Activated naive CD8-positive, alpha-beta T cell treated with anti-CD3 and anti-CD28 coated beads for 36 hours (primary cell): ENCODE data around the gene PYURF. TPM values are rescaled to one million over a fixed set of nuclear protein-coding genes. Genes with fewer than 3 reads are reported as not detected.

ENCODE experiments used
- DNase-seq: peaks from one replicate; pipeline ENCODE4 v3.0.0; 2021
- H3K27ac Mint-ChIP-seq: one replicate; pipeline ENCODE4 v1.8.0; 2022; ENCODE audit warnings: mild to moderate bottlenecking, moderate library complexity, mixed read lengths
- H3K27me3 Mint-ChIP-seq: one replicate; pipeline ENCODE4 v1.8.0; 2022; ENCODE audit warnings: mild to moderate bottlenecking, mixed read lengths
- H3K36me3 Mint-ChIP-seq: one replicate; pipeline ENCODE4 v1.8.0; 2021; ENCODE audit warnings: mild to moderate bottlenecking, mixed read lengths
- H3K4me1 Mint-ChIP-seq: one replicate; pipeline ENCODE4 v1.8.0; 2021; ENCODE audit warnings: mixed read lengths
- H3K4me3 Mint-ChIP-seq: one replicate; pipeline ENCODE4 v1.8.0; 2022; ENCODE audit warnings: mild to moderate bottlenecking, moderate library complexity, mixed read lengths
- H3K9me3 Mint-ChIP-seq: one replicate; pipeline ENCODE4 v1.8.0; 2022; ENCODE audit warnings: mixed read lengths
- total RNA-seq, 2 experiments: library from RNA; stranded (reverse); gene quantifications; one replicate each; pipeline ENCODE4 v1.2.3, GENCODE V29; 2021

PYURF gene
- total RNA-seq, 2 experiments from 2014 or later, result 64.3 to 66.4 TPM

DNA sequence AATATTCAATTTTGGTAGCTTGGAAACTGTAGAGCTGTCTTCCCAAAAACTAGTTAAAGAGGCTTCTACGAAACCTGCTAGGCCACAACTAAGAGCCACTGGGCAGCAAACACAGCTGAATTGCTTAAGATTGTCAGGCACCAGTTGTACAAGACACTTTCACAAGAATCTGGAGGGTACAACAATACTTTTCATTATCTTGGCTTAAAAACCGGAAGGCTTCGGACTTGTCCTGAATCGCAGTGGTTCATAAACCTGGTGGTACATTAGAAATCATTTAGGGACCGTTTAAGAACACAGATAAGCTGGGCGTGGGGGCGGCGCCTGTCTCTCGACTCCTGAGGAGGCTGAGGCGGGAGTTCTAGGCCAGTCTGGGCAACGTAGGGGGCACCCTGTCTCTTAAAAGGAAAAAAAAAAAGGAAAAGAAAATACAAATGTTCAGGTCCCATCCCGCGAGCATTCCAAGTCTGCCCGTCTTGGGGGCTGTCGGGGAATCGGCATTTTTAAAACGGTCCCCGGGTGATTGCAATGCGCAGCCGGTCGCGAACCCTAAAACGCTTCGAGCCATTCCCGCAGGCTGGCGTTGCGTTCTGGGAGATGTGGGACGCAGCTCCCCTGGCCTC lies 763 bp downstream of the PYURF start:
- no peaks in the 10 kb centered on the region for H3K27me3 Mint-ChIP-seq
- peaks cover 37% of the 10 kb centered on the region for H3K4me1 Mint-ChIP-seq
- H3K36me3 Mint-ChIP-seq, result peaks cover 6% of the 10 kb centered on the region
- H3K9me3 Mint-ChIP-seq, result no peaks in the 10 kb centered on the region
- peak overlapping the region; percentile 96 for H3K4me3 Mint-ChIP-seq
- H3K27ac Mint-ChIP-seq, result peak overlapping the region; percentile 92
- DNase-seq, result peak; percentile 50

DNA sequence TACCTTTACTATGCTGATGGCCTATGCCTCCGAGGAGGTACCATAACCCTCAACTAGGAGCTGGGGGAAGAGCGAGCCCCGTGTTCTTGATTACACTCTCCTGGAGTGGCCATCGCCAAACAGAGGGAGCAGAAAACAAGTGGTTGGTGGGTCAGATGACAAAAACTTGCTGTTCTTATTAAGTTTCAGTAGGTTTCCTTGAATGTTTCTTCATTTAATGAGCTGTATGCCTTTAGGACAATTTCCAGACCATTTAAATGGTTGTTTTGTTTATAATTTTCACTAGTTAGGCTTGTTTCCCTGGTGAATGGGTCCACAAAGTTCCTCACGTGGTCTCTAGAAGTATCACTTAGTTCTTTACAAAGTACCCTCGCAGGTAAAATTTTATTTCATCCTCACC lies 4.7 kb downstream of the PYURF start:
- Mint-ChIP-seq H3K4me3 (no peak overlapping the region), H3K9me3 (no peaks in the 10 kb centered on the region), H3K27me3 (no peaks in the 10 kb centered on the region), H3K27ac (no peak overlapping the region), H3K36me3 (peaks cover 6% of the 10 kb centered on the region), H3K4me1 (peaks cover 19% of the 10 kb centered on the region)
- no peak for DNase-seq

DNA sequence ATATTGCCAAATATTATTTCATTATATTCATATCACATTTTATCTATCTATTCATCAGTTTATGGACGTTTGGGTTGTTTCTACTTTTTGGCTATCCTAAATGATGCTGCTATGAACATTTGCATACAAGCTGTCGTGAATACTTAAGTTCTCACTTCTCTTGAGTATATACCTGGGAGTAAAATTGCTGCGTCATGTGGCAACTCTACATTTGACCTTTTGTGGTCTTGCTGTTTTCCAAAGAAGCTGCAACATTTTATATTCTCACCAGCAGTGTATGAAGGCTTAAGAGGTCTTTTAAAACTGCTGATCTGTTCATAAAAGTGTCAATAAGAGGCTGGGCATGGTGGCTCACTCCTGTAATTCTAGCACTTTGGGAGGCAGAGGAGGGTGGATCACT lies 5.8 kb downstream of the PYURF start:
- DNase-seq, result no peak
- Mint-ChIP-seq H3K27ac (no peak overlapping the region), H3K36me3 (peaks cover 6% of the 10 kb centered on the region), H3K4me3 (no peak overlapping the region), H3K27me3 (no peaks in the 10 kb centered on the region), H3K9me3 (no peaks in the 10 kb centered on the region), H3K4me1 (peaks cover 18% of the 10 kb centered on the region)

DNA sequence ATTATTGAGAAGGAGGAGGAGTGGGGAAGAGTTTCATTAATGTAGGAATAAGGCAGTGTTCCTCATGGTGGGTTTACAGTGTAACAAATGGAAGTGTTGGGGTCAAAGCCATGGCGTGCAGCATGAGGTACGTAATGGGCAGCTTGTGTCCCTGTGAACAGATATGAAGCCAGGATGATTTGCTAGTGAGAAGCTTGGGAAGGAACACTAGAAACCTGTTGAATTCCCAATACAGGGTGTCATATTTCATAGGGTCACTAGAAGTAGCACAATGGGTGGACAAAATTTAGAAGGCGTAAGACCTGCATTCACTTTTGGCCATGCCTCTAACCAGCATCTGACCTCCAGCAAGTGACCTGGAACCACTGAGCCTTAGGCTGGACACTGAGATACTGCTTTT lies 6.8 kb downstream of the PYURF start:
- H3K36me3 Mint-ChIP-seq, result peaks cover under 1% of the 10 kb centered on the region
- H3K4me1 Mint-ChIP-seq, result peaks cover 10% of the 10 kb centered on the region
- no peak overlapping the region for H3K27ac Mint-ChIP-seq
- no peaks in the 10 kb centered on the region for H3K9me3 Mint-ChIP-seq
- no peak for DNase-seq
- H3K27me3 Mint-ChIP-seq, result no peaks in the 10 kb centered on the region
- H3K4me3 Mint-ChIP-seq, result no peak overlapping the region

DNA sequence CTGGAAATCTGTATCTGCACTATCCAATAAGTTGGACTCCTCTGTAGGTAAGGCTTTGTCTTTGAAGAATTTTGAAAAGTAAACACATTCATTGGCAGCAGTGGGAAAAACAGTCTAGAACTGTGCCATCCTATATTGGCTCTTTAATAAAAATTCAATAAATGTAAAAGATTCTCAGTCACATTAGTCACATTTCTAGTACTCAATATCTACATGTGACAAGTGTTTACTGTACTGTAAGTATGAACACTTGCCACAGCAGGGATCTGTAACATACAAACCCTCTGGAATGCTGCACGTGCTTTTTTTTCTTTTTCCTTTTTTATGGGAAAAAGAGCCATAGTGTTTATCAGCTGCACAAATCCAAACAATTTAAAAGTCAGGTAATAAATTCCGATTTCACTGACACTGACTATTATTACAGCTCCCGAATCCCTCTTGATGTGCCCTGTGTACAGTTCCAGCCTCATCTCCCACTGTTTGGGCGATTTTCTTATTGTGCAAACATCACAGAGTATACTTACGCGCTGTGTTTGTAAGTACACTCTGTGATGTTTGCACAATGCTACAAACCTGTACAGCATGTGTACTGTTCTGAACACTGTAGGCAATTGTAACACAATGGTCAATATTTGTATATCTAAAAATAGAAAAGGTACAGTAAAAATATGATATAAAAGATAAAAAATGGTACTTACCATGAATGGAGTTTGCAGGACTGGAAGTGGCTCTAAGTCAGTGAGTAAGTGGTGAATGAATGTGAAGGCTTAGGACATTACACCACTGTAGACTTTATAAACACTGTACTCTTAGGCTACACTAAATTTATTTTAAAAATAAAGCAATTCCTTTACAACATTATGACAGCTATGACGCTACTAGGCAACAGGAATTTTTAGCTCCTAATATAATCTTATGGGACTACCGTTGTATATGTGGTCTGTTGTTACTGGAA lies 8.7 kb downstream of the PYURF start:
- H3K4me3 Mint-ChIP-seq, result no peak overlapping the region
- no peaks in the 10 kb centered on the region for H3K27me3 Mint-ChIP-seq
- H3K4me1 Mint-ChIP-seq, result peaks cover 2% of the 10 kb centered on the region
- no peak overlapping the region for H3K27ac Mint-ChIP-seq
- no peaks in the 10 kb centered on the region for H3K36me3 Mint-ChIP-seq
- H3K9me3 Mint-ChIP-seq, result no peaks in the 10 kb centered on the region
- DNase-seq, result no peak

DNA sequence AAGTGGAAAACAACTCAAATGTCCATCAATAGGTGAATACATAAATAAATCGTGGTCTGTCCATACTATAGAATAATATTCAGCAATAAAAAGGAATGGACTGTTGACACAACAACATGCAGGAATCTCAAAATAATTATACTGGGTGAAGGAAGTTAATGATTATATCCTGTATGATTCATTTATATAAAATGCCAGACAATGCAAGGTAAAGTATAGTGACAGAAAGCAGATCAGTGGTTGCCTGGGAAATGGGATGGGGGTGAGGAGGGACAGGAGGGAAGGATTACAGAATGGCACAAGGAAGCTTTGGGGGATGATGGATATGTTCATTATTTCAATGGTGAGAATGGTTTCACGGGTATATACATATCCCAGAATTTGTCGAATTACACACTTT lies 12.3 kb downstream of the PYURF start:
- Mint-ChIP-seq H3K36me3 (no peaks in the 10 kb centered on the region), H3K4me3 (no peak overlapping the region), H3K9me3 (no peaks in the 10 kb centered on the region), H3K27ac (no peak overlapping the region), H3K27me3 (no peaks in the 10 kb centered on the region), H3K4me1 (no peaks in the 10 kb centered on the region)
- DNase-seq, result no peak

DNA sequence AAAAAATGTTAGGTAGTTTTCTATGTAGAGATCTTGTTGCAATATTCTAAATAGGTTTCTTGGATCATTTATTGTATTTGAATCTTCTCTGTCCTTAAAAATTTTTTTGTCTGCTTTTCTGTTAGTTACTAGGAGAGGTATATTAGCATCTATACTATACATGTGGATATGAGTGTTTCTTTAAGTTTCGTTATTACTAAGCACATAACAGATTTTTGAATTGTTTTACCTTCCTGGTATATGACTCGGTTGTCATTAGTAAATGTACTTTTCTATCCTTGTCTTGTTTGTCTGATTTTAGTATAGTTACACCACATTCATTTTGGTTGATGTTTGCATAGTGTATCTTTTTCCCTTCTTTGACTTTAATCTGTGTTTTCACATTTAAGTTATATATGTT lies 20.2 kb downstream of the PYURF start:
- no peaks in the 10 kb centered on the region for H3K9me3 Mint-ChIP-seq
- H3K27ac Mint-ChIP-seq, result no peak overlapping the region
- peaks cover 8% of the 10 kb centered on the region for H3K4me1 Mint-ChIP-seq
- DNase-seq, result no peak
- no peaks in the 10 kb centered on the region for H3K27me3 Mint-ChIP-seq
- no peak overlapping the region for H3K4me3 Mint-ChIP-seq
- H3K36me3 Mint-ChIP-seq, result peaks cover 2% of the 10 kb centered on the region

DNA sequence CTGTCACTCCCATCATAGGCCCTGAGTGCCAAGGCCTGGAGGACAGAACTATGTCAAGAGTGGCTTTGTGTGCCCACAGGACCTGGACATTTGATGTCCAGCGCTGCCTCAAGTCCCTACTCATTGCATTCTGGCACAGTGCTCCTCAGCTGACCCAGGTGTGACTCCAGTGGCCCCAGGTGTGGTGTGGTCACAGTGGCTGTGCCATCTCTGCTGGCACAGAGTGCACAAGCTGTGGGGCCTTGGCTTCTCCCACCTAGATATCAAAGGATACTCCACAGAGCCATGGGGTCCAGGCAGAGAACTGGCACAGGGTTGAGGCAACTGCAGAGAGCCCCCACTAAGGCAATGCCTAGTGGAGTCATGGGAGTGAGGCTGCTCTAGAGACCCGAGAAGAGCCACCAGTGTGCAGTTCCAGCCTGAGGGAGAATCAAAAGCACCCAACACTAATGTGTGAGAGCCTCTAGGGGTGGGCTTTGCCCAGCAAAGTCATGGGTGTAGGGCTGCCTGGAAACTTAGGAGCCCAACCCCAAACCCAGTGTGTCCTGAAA lies 25.6 kb downstream of the PYURF start:
- no peak overlapping the region for H3K27ac Mint-ChIP-seq
- no peaks in the 10 kb centered on the region for H3K36me3 Mint-ChIP-seq

DNA sequence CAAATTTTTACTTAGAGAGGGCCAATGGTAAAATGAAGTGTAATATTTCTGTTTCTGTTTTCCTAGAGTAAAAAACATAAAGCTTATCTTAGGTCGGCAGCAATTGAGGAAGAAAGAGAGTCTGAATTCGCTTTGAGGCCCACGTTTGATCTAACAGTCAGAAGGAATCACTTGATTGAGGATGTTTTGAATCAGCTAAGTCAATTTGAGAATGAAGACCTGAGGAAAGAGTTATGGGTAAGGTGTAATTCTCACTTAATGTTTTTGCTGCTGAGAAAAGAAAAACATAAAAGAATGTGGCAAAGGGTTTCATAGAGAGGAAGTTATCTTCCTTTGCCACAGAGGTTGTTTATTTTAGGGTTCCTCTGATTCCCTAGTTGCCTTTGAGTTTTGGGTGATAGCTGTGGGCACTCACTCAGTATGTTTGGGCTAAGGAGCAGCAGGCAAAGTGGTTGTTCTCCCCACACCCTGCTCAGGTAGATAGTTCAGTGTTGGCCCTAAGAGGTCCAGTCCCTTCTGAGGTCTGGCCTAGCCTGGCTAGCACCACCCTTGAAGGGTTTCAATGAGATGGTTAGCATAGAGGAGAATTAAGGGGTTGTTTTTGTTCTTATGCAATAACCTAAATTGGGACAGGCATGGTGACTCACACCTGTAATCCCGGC lies 34.3 kb downstream of the PYURF start:
- H3K9me3 Mint-ChIP-seq, result no peaks in the 10 kb centered on the region
- H3K27ac Mint-ChIP-seq, result peak overlapping the region; percentile 36
- peaks cover 11% of the 10 kb centered on the region for H3K4me1 Mint-ChIP-seq
- no peak for DNase-seq
- no peak overlapping the region for H3K4me3 Mint-ChIP-seq
- peaks cover 7% of the 10 kb centered on the region for H3K36me3 Mint-ChIP-seq
- no peaks in the 10 kb centered on the region for H3K27me3 Mint-ChIP-seq

More for the DNA sequence above, 25.6 kb downstream of the PYURF start:
- Mint-ChIP-seq H3K27me3 (no peaks in the 10 kb centered on the region), H3K9me3 (no peaks in the 10 kb centered on the region), H3K4me3 (no peak overlapping the region), H3K4me1 (peaks cover 4% of the 10 kb centered on the region)
- DNase-seq, result no peak

DNA sequence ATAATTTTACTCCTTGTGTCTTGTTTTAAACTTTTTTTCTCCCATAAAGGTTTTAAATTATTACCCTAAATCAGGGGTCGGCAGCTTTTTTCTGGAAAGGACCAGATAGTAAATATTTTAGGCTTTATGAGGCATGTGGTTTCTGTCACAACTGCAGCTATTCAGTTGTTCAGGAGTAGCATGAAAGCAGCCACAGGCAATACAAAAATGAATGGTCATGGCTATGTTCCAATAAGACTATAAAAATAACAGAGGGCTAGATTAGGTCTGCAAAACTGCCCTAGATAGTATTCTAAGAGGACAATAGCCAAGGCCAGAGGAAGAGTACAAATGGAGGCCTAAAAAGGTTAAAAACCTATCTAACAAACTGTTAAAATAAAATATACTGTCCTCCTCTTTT lies 42.0 kb downstream of the PYURF start:
- no peak overlapping the region for H3K27ac Mint-ChIP-seq
- peaks cover 5% of the 10 kb centered on the region for H3K36me3 Mint-ChIP-seq
- DNase-seq, result no peak
- no peak overlapping the region for H3K4me3 Mint-ChIP-seq
- no peaks in the 10 kb centered on the region for H3K27me3 Mint-ChIP-seq
- H3K4me1 Mint-ChIP-seq, result no peaks in the 10 kb centered on the region
- H3K9me3 Mint-ChIP-seq, result no peaks in the 10 kb centered on the region

DNA sequence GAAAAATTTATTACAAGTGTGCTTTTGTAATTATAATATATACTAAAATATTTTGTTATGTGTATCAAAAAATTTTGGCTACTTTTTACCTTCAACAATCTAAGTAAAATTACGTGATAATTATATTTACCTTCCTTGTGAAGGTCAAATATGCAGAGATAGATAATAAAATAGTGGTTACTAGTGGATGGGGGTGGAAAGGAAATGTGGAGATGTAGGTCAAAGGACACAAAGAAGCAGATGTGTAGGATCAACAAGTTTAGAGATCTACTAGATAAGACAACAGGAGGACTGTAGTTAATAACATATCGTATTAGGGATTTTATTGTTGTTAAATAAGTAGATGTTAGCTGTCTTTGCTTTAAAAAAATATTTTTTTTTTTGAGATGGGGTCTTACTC lies 45.3 kb downstream of the PYURF start:
- no peaks in the 10 kb centered on the region for H3K9me3 Mint-ChIP-seq
- no peak overlapping the region for H3K4me3 Mint-ChIP-seq
- no peaks in the 10 kb centered on the region for H3K4me1 Mint-ChIP-seq
- no peak for DNase-seq
- peaks cover 11% of the 10 kb centered on the region for H3K36me3 Mint-ChIP-seq
- H3K27ac Mint-ChIP-seq, result no peak overlapping the region
- no peaks in the 10 kb centered on the region for H3K27me3 Mint-ChIP-seq

DNA sequence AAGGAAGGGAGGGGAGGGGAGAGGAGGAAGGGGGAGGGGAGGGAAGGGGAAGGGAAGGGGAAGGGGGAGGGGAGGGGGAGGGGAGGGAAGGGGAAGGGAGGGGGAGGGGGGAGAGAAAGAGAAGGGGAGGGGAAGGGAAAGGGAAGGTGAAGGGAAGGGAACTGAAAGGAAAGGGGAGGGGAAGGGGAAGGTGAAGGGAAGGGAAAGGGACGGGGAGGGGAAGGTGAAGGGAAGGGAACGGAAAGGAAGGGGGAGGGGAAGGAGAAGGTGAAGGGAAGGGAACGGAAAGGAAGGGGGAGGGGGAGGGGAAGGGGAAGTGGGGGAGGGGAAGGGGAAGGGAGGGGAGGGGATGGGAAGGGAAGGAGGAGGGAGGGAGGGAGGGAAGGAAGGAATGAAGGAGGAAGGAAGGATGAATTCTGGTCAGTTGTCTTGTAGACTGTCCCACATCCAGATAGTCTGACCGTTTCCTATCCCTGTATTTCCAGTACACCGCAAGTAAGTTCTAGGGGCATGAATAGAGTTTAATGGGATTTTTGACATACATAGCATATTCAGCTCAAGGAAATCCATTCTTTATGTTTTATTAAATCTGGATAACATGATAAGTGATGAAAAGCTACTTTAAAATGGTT lies 46.2 kb downstream of the PYURF start:
- no peaks in the 10 kb centered on the region for H3K9me3 Mint-ChIP-seq
- no peak overlapping the region for H3K27ac Mint-ChIP-seq
- peaks cover 12% of the 10 kb centered on the region for H3K36me3 Mint-ChIP-seq
- no peaks in the 10 kb centered on the region for H3K27me3 Mint-ChIP-seq
- no peaks in the 10 kb centered on the region for H3K4me1 Mint-ChIP-seq
- no peak for DNase-seq
- H3K4me3 Mint-ChIP-seq, result no peak overlapping the region
